ENCODE data around the gene HSPB1.

DNA sequence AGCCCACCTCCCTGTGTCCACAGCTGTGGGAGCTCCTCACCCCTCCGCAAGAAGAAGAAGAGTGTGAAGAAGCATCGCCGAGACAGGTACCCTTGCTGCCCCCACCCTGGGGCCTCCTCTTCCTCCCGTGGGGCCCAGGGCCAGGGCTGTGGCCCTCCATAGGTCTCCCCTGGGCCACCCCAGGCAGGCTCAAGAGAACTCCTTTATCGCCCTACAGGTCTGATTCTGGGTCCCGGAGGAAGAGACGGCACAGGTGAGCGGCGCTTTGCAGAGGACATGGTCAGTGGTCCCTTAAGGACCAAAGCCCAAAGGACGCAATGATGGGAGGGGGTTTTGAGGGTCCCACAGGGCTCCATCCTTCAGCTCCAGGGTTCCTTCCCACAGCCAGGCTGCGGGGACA lies 41.1 kb upstream of the HSPB1 start:
- TF ChIP-seq, protein P1, sequence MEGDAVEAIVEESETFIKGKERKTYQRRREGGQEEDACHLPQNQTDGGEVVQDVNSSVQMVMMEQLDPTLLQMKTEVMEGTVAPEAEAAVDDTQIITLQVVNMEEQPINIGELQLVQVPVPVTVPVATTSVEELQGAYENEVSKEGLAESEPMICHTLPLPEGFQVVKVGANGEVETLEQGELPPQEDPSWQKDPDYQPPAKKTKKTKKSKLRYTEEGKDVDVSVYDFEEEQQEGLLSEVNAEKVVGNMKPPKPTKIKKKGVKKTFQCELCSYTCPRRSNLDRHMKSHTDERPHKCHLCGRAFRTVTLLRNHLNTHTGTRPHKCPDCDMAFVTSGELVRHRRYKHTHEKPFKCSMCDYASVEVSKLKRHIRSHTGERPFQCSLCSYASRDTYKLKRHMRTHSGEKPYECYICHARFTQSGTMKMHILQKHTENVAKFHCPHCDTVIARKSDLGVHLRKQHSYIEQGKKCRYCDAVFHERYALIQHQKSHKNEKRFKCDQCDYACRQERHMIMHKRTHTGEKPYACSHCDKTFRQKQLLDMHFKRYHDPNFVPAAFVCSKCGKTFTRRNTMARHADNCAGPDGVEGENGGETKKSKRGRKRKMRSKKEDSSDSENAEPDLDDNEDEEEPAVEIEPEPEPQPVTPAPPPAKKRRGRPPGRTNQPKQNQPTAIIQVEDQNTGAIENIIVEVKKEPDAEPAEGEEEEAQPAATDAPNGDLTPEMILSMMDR (IDR thresholded peaks at IDR 0.05): no peak
- TF ChIP-seq POLR2AphosphoS5 (IDR thresholded peaks at IDR 0.05): no peak

Data from suprapubic skin (tissue), 3 donors.